Endothelial cell (in vitro differentiated cells): Measurements from ENCODE around the gene TRMT112. TPM values are rescaled to one million over a fixed set of nuclear protein-coding genes. Genes with fewer than 3 reads are reported as not detected.
A peak's percentile ranks its signal among the peaks of the same experiment; 100 is the strongest.

ENCODE experiments used
- DNase-seq: peaks from one replicate; pipeline ENCODE4 v3.0.0; 2021; ENCODE audit warnings: low spot score
- H3K27ac Mint-ChIP-seq: one replicate; pipeline ENCODE4 v1.8.0; 2021; ENCODE audit warnings: mixed read lengths, inconsistent platforms; ENCODE audit not compliant: unreplicated experiment
- H3K27me3 Mint-ChIP-seq: one replicate; pipeline ENCODE4 v1.8.0; 2021; ENCODE audit warnings: mild to moderate bottlenecking, moderate library complexity, mixed read lengths, inconsistent platforms; ENCODE audit not compliant: unreplicated experiment
- H3K36me3 Mint-ChIP-seq: one replicate; pipeline ENCODE4 v1.8.0; 2021; ENCODE audit warnings: mild to moderate bottlenecking, low read depth, mixed read lengths, inconsistent platforms; ENCODE audit not compliant: unreplicated experiment
- H3K4me1 Mint-ChIP-seq: one replicate; pipeline ENCODE4 v1.8.0; 2021; ENCODE audit warnings: mild to moderate bottlenecking, mixed read lengths, inconsistent platforms; ENCODE audit not compliant: unreplicated experiment
- H3K4me3 Mint-ChIP-seq: one replicate; pipeline ENCODE4 v1.8.0; 2021; ENCODE audit warnings: mild to moderate bottlenecking, mixed read lengths, inconsistent platforms; ENCODE audit not compliant: unreplicated experiment
- H3K9me3 Mint-ChIP-seq: one replicate; pipeline ENCODE4 v1.8.0; 2021; ENCODE audit warnings: mixed read lengths, inconsistent platforms; ENCODE audit not compliant: unreplicated experiment
- total RNA-seq: library from RNA; stranded (reverse); fragmentation: NEBNext Ultra II Directional; extraction: Animal tissue kit (Norgen Biotek cat#: 25700); gene quantifications from one replicate; pipeline ENCODE4 v1.2.1, GENCODE V29; 2021; ENCODE audit not compliant: unreplicated experiment
- TF ChIP-seq, protein P1 (sequence below): fragments of 200-600 bp; sonication (generic); IDR thresholded peaks from one replicate; pipeline ENCODE4 v1.5.0; 2021; ENCODE audit warnings: antibody characterized with exemption; ENCODE audit not compliant: unreplicated experiment

TRMT112 gene
- total RNA-seq, 1 donor from 2014 or later, result 138 TPM

DNA sequence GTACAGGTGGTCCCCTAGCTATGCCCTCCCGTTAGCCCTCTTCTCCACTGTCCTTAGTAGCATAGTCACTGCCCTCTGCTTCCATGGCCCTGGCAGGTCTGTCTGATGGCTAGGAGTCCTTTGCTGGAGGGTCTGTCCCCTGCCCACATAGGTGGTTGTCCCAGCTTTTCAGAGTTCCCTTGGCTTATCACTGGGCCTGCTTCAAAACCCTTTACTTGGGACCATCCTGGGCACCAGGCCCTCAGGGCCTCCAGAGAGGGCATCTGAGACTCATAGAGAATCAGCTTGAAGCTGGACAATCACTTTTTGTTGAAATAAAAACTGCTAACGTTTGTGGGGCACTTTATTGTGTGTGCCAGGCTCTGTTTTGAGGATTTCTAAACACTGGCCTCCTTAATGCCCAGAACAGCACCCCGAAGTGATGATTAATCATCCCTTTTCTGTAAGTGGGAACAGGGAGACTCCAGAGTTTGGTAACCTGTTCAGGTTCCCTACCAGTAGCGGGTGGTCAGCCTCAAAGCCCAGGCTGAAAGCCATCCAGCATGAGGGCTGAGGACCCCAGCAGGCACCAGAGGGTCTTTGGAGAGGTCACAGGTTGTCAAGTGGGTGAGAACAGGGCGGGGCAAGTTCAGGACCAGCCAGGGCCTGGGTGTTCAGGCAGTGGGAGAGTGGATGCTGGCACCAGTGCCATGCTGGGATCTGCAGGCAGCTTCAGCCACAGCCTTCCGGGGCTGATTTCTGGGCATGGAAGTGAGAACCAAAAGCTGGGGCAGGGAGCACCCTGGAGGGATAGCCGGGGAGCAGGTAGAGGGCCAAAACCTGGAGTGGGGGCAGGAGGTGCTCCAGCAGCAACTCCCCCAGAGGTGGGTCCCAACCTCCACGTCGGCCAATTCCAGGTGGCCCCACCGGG lies 26.8 kb downstream of the TRMT112 start:
- Mint-ChIP-seq H3K27ac (no peak overlapping the region), H3K4me3 (peak overlapping the region; percentile 88), H3K36me3 (peaks cover 9% of the 10 kb centered on the region), H3K27me3 (peaks cover 29% of the 10 kb centered on the region), H3K4me1 (peaks cover 16% of the 10 kb centered on the region), H3K9me3 (no peaks in the 10 kb centered on the region)
- TF ChIP-seq, protein P1, sequence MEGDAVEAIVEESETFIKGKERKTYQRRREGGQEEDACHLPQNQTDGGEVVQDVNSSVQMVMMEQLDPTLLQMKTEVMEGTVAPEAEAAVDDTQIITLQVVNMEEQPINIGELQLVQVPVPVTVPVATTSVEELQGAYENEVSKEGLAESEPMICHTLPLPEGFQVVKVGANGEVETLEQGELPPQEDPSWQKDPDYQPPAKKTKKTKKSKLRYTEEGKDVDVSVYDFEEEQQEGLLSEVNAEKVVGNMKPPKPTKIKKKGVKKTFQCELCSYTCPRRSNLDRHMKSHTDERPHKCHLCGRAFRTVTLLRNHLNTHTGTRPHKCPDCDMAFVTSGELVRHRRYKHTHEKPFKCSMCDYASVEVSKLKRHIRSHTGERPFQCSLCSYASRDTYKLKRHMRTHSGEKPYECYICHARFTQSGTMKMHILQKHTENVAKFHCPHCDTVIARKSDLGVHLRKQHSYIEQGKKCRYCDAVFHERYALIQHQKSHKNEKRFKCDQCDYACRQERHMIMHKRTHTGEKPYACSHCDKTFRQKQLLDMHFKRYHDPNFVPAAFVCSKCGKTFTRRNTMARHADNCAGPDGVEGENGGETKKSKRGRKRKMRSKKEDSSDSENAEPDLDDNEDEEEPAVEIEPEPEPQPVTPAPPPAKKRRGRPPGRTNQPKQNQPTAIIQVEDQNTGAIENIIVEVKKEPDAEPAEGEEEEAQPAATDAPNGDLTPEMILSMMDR, result no peak
- no peak for DNase-seq

DNA sequence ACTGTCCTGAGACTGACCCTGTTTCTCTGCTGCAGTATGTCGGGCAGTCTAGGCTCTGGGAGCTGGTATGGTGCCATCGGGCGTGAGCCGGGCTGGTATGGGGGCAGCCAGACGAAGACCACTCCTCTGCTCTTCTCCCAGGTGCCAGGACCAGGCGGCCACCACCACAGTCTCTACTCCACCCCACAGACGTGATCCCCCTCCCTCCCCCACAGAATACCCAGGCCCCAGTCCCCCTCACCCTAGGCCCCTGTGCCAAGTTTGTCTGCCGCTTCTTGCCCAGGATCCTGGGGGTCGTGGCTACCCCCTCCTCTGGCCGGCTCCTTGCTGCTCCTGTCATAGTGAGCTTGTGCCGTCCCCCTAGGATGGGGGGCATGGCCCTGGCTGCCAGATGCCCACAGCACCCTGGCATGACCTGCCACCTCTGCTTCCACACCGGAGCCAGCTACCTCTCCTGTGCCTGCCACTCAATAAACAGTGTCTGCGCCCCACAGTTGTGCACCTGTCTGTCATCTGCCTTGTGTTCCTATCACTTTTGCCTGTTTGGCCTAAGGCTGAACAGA lies 28.3 kb downstream of the TRMT112 start:
- Mint-ChIP-seq H3K36me3 (peaks cover 9% of the 10 kb centered on the region), H3K4me3 (peak overlapping the region; percentile 37), H3K4me1 (peaks cover 10% of the 10 kb centered on the region), H3K27me3 (peaks cover 24% of the 10 kb centered on the region), H3K9me3 (no peaks in the 10 kb centered on the region), H3K27ac (no peak overlapping the region)
- TF ChIP-seq, protein P1, result no peak
- no peak for DNase-seq

DNA sequence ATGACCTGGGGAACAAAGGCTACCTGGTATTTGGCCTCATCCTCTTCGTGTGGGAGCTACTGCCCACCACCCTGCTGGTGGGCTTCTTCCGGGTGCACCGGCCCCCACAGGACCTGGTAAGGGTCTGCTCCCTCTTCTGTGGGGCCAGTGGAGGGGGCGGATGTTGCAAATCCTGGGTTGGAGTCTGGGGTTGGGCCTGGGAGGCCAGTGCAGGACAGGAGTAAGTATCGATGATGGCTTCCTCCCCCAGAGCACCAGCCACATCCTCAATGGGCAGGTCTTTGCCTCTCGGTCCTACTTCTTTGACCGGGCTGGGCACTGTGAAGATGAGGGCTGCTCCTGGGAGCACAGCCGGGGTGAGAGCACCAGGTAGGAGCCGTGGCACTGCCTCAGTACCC lies 29.0 kb downstream of the TRMT112 start:
- Mint-ChIP-seq H3K4me1 (peaks cover 10% of the 10 kb centered on the region), H3K27me3 (peaks cover 22% of the 10 kb centered on the region), H3K9me3 (no peaks in the 10 kb centered on the region), H3K27ac (no peak overlapping the region), H3K4me3 (no peak overlapping the region), H3K36me3 (peaks cover 9% of the 10 kb centered on the region)
- TF ChIP-seq, protein P1, result no peak
- no peak for DNase-seq

DNA sequence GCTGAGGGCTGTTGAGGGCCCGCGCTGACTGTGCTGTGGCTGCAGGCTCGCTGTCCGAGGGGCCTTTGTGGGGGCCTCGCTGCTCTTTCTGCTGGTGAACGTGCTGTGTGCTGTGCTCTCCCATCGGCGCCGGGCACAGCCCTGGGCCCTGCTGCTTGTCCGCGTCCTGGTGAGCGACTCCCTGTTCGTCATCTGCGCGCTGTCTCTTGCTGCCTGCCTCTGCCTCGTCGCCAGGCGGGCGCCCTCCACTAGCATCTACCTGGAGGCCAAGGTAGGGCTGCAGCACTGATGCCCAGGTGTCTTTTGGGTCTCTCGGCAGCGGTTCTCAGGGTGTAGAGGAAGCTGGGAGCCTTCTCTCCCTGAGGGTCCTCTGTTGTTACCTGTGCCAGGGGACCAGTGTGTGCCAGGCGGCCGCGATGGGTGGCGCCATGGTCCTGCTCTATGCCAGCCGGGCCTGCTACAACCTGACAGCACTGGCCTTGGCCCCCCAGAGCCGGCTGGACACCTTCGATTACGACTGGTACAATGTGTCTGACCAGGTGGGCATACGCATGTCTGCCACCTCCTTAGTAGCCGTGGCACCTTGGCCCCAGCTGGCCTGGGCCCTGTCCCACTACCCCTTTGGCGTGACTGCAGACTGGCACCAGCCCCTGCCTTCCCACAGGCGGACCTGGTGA lies 29.5 kb downstream of the TRMT112 start:
- H3K4me1 Mint-ChIP-seq, result peaks cover 10% of the 10 kb centered on the region
- DNase-seq, result no peak
- peaks cover 19% of the 10 kb centered on the region for H3K27me3 Mint-ChIP-seq
- TF ChIP-seq, protein P1, result no peak
- no peak overlapping the region for H3K27ac Mint-ChIP-seq
- H3K36me3 Mint-ChIP-seq, result peaks cover 9% of the 10 kb centered on the region
- H3K9me3 Mint-ChIP-seq, result no peaks in the 10 kb centered on the region
- H3K4me3 Mint-ChIP-seq, result no peak overlapping the region
